NOMO-1 (cell line): ENCODE results near the gene FBXL5.
"Not testable (repeated sequence)": the region's sequence is repeated elsewhere in the genome, so short reads cannot be mapped to it uniquely, and the experiment has no call there.

Experiments
- DNase-seq, 2 experiments: peaks; one replicate each; lab custom pipeline; 2025; ENCODE audit not compliant: unreplicated experiment in 2 of 2; lab: John Stamatoyannopoulos, UW

Gene FBXL5

DNA sequence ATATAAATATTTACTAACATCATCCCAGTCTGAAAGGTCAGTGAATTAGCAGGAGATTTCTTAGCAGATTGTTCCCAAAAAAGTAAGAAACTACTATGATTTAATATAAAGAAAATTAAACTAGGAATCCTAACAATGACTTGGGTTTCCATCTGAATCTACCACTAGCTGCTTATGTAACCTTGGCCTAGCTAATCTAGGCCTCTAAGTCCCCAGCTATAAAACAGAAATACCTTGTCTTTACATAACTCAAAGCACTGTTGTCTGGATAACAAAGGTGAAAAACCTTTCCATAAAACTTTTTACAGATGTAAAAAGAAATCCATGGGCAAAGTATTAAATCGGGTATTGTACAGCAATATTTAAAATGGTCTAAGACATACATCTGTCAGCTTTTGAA is 3.0 kb downstream of the FBXL5 start:
- no peak for DNase-seq

DNA sequence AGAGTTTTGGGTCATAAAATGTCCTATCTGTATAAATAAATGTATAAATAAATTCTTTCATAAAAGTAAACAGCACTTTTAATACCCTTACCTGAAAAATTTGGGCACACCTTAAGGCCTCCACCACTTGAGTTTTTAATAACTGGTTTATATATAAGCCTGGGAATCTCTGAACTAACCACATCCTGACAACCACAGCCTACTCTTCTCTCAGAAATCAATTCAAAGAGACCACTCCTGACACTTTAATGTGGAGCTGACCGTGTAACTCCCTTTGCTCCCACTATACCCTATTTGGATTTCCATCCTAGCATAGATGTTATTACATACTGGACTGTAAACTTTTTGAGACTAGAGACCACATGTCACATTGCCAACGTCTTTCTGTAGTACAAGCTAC is 3.5 kb downstream of the FBXL5 start:
- no peak for DNase-seq

DNA sequence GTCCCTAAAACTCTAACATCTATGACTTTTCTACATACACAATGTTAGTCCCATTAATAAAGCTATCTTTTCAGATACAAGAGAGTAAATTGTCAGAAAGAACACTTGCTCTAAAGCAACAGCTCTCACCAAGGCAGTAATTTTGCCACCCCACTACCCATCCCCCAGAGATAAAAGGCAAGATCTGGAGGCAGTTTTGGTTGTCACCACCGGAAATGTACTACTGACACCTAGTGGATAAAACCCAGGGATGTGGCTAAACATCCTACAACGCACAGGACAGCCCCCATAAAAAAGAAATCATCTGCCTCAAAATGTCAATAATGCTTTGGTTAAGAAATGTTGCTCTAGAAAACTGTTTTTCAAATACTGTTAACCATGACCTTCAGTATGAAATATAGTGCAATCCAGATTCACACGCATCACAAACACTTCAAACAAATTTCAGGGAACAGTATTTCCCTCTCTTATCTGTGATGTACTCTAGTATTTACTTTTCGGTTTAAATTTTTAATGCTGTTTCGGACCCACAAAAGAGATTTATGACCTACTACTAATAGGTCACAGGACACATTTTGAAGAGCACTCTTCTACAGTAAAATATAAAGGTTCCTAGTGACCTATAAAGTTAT is 5.1 kb downstream of the FBXL5 start:
- DNase-seq = peak; percentile 83 to 85

DNA sequence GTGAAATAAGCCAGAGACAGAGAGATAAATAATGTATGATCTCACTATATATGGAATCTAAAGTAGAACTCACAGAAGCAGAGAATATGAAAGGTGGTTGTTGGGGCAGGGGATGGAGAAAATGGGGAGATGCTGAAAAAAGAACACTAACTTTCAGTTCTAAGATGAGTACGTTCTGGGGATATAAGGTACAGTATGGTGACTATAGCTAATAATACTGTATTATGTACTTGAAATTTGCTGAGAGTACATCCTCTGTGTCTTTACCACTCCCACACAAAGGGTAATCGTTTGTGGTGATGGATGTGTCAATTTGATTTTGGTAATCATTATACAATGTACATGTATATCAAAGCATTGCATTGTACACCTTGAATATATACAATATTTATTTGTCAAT is 6.6 kb downstream of the FBXL5 start:
- DNase-seq = no peak

DNA sequence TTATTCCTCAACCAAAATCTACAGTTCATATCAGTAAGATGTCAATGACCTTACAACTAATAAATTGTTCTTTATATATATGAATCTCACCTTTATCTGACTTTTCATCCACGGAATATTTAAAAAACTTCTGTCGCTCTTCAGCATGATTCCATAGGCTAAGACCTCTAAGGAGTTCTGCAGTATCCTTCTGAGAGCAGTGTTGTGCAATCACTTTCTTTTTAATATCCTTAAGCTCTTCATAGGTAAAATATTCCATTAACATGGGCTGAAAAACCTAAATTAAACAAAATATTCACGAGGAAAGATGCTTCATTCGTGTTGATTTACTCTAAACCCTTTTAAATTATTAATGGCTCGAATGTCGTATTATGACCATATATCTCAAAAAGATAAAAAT is 16.7 kb downstream of the FBXL5 start:
- no peak for DNase-seq

DNA sequence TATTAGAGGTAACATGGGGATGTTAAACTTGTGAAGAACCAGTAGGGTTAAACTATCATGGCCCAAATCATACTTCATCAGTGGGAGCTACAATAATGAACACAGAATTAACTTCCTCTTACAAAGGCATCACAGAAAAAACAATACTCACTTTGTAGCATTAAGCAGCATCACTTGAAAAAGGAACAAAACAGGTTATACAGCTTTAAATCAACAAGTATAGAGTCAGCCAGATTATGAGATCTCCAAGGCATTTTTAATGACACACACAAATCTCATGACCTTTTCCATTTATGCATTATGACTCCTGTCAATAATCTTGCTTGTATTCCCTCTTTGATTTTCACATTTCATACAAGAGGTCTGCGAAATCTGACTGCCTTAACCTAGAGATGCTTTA is 18.3 kb downstream of the FBXL5 start:
- no peak for DNase-seq

DNA sequence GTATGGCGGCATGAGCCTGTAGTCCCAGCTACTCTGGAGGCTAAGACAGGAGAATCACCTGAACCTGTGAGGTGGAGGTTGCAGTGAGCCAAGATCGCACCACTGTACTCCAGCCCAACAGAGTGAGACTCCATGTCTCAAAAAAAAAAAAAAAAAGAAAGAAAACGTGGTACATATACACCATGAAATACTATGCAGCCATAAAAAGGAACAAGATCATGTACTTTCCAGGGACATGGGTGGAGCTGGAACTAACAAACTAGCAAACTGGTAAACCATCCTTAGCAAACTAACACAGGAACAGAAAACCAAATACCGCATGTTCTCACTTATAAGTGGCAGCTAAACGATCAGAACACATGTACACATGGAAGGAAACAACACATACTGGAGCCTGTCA is 37.8 kb downstream of the FBXL5 start:
- DNase-seq = not testable (repeated sequence)

DNA sequence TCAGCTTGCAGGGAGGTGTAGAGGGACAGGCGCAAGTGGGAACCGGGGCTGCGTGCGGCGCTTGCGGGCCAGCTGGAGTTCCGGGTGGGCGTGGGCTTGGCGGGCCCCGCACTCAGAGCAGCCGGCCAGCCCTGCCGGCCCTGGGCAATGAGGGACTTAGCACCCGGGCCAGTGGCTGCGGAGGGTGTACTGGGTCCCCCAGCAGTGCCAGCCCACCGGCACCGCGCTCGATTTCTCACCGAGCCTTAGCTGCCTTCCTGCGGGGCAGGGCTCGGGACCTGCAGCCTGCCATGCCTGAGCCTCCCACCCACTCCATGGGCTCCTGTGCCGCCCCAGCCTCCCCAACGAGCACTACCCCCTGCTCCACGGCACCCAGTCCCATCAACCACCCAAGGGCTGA is 40.3 kb downstream of the FBXL5 start:
- not testable (repeated sequence) for DNase-seq

DNA sequence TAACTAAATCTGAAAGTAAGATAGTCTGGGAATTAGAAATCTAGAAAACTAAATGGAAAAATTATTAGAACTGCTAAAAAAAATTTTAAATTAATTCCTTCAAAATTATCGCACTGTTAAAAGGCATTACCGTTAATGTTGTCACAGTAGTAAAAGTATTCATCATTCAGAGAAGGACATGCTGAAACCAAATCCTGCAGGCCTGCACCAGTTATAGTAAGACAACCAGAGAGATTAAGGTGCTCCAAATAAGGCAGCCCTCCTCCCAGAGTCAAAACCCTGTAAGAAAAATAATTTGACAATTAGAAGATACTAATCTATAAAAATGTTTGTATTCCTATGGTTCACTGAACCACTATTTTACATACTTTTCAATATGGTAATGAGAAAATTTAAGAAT is 43.0 kb downstream of the FBXL5 start:
- DNase-seq = no peak

DNA sequence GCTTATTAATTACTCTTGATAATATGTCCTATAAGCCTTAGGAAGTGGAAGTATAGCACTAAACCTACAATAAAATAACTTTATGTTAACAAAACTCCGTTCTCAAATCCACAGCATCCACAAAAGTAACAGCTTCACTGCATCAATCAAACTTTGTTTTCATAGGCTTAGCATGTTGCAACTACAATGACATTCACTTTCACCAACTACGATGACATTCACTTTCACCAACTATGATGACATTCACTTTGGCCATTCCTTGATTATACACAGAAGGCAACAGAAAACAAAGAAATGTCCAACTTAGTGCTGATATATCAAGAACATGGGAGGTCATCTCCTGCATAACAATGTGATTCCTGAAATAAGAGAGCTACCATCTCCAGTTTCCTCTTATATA is 44.3 kb downstream of the FBXL5 start:
- DNase-seq = peak in 1 of 2 experiments; percentile 13

DNA sequence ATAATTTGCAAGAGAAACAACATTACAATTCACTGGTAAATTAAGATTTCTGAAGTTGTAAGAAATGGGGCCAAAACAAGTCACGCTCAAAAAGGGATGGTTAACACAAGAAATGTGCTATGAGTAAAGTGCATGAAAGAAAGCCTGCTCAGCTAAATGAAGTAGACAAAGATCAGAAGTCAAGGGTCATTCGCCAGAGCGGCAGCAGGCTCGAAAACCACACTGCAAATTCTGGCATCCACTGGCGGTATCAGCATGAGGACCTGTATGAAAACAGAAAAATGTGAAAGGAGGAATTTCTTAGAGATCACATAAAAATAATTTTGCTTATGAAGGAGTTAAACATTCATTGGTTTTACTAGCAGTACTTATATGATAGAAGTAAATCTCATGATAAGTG is 49.6 kb downstream of the FBXL5 start:
- no peak for DNase-seq

DNA sequence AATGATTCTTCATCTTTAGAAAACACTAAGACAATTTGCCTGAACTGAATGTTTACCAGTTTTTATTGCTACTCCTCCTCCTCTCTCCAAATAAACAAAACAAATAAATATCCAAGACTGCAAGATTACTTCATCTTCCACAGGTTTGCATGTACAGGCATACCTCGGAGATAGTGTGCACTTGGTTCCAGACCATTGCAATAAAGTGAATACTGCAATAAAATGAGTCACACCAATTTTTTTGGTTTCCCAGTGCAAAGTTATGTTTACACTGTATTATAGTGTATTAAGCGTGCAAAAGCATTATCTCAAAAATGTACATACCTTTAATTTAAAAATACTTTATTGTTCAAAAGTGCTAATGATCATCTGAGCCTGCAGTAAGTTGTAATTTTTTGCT is 53.3 kb downstream of the FBXL5 start:
- DNase-seq = no peak

DNA sequence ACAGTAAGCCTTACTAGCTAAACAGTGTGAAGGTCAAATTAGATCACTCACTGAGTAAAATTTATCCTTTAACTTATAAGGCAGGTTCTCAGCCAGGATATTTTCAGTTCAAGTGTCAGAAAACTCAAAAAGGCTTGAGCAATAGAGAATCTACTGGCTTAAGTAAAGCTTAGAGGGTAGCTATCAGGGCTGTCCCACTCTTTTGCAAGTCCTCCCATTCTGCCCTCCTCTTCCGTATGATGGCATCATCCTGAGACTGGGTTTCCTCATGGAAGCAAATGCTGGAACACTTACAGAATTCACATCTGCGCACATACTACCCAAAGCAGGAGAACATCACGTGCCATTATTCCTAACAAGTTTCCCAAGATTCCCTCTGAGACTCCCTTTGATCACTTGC is 55.0 kb downstream of the FBXL5 start:
- no peak for DNase-seq

DNA sequence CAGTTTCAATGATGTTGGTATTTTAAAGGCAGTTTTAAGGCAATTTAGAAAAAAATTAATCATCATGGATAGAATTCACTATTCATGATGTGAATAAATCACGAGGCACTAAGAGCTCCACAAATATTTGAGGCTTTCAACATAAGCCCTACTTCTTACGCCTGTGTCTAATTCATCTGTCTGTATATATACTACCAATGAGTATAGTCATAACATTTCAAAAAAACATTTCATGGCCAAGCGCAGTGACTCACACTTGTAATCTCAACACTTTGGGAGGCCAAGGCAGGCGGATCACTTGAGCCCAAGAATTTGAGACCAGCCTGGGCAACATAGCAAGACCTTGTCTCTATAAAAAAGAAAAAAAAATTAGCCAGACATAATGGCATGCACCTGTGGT is 56.5 kb downstream of the FBXL5 start:
- DNase-seq = no peak

DNA sequence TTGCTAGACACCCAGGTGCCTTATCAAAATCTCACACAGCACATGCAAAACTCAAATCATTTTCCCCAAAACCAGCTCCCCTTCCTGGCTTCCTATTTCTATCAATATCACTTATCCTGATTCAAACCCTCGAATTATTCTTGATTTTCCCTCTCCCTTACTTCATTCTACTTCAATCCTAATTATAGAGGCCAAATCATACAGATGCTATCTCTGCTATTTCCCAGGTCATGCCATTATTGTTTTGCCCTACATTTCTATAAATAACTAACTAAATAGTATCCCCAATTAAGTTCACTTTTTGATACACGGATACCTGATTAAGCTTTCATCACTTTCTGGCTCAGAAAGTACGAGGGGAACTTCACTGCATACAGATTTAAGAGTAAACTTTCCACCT is 62.4 kb downstream of the FBXL5 start:
- DNase-seq = no peak

DNA sequence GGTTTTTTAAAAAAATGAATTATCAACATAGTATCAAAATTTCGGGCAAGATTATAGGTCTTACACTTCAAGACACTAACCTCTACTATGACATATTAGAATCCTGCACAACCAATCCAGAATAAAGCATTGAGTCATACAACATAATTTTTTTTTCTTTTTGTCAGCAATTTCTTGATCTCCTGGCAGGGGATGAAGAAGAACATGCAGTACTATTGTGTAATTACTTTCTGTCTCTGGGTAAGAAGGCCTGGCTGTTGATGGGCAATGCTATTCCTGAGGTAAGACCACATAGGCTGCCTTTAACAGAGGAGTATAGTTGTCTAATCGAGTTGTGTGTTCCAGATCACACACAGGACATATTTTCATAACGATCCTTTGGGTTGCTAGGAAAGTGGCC is 67.5 kb downstream of the FBXL5 start:
- no peak for DNase-seq

DNA sequence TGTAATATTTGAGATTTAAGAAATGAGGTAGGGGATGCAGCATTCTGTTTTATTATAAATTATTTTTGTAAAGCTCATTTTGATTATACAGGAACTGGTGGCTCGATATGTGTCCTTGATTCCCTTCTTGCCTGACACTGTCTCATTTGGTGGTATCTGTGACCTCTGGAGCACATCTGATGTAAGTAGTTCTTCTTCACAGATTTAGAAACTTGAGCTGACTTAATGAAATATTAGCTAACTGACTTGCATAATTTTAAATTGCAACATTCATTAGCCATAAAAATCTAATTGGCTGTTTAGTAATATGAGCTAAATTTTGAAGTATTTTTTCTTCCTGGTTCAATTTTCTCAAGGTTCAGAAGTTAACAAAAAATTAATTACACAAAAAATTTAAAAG is 69.1 kb downstream of the FBXL5 start:
- DNase-seq = peak; percentile 48 to 78

DNA sequence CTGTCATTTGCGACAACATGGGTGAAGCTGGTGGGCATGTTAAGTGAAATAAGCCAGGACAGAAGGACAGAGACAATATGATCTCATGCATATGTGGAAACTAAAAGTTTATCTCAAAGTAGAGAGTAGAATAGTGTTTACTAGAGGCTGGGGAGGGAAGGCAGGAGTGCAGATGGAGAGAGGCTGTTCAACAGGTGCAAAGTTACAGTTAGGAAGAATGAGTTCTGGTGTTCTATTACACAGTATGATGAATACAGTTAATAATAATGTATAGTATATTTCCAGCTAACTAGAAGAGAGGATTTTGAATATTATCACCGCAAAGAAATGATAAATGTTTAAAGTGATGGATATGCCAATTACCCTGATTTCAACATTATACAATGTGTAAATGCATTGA is 69.8 kb downstream of the FBXL5 start:
- DNase-seq = no peak

DNA sequence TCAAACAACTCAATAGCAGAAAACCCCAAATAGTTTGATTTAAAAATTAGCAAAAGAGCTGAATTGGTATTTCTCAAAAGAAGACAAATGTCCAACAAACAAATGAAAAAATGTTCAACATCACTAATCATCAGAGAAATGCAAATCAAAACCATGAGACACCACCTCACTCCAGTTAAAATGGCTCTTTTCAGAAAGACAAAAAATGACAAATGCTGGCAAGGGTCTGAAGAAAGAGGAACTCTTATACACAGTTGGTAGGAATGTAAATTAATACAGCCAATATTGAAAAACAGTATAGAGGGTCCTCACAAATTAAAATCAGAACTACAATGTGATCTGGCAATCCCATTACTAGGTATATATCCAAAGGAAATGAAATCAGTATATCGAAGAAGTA is 70.4 kb downstream of the FBXL5 start:
- peak in 1 of 2 experiments; percentile 12 for DNase-seq

DNA sequence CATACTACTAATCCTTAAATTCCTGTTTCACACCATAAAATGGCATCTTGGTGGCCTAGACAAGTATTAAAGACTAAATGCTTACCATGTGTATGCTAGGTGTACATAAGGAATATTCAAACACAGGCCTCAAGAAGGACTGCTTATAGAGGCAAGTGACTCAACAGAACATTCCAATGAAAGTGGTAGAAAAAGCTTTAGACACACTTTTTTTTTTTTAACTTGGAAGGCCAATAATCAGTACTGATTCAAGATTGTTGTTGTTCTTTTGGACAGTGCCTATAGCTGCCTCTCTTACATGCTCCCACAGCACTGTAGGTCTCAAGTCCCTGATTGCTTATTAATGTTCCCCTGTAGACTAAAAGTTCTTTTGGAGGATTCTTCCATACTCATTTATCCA is 77.6 kb downstream of the FBXL5 start:
- no peak for DNase-seq

DNA sequence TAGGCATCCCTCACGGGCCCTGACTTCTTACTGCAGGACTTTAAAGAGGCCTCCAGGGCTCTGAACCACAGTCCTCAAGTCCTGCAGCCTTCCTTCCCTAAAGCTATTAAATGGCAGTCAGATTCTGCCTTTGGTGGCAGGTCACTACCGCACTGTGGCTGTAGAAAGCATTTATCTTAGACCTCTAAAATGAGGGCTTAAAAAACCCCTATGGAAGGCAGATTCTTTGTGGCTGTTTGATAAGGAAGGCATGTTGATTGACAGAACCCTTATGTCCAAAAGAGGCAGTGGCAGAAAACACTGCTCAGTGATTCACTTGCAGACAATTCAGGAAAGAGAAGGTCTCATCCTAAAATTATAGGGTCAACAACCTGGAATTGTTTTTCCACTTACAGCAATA is 79.2 kb downstream of the FBXL5 start:
- no peak for DNase-seq

DNA sequence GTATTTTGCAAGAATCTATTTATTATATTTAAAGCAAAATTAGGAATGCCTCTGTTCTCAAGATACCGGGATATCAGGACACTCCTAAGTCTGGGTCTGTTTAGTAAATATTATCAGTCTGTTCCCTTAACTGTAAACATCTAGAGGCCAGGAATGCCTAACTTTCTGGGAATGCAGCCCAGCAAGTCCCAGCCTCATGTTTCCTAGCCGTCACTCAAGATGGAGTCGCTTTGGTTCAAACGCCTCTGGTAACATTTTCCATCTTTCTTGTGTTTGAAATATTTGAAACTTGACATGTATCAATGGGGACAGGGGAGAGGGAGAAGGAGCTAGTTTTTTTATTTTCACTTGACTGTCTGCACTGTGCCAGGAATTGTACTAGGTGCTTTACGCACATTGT is 85.4 kb downstream of the FBXL5 start:
- DNase-seq = no peak

DNA sequence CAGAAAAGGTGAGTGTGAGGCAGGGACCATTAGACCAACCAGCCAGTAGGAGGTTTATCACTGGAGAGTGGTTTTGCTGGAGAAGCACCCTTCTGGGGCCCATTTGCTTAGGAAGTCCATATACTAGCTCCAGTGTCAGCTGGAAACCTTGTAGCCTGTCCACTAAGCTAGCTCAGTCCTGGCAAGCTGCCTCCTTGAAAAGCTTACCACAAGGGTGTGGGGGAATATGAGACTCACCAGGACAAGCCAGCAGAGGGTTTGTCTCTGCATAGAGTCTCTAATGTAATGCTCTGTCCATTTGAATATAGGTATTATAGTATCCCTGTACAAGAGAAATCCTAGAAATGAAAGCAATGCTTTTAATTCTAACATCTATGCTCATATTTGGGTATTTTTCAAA is 86.3 kb downstream of the FBXL5 start:
- no peak for DNase-seq
